Measurements from ENCODE around the gene CFAP97D1. TPM values are rescaled to one million over a fixed set of nuclear protein-coding genes. Genes with fewer than 3 reads are reported as not detected.

Gene CFAP97D1
- total RNA-seq, 2 experiments from 2014 or later = not detected

DNA sequence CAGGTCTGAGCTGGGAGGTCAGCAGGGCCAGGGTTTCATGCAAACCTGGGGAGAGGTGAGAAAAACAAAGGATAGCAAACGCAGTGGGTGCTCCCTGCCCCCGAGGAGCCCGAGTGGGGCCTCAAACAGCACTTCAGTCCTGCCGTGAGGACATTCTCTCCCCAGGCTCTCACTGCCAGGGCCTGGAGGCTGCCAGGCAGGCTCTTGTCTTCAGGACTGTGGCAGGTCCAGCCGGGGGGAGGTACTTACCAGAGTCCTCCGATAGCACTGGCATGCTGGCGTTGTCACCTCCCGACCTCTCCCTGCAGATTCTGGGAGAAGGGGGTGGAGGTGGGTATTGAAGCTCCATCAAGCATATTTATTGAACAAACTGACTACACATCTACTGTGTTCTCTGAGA, 51.4 kb downstream of the CFAP97D1 start:
- POLR2A ChIA-PET = no interaction called here
- no peak for ATAC-seq
- no peaks in the 10 kb centered on the region for H3K9me3 Mint-ChIP-seq (ENCODE audit: insufficient read depth)
- no peak overlapping the region for H3K27ac Mint-ChIP-seq
- CTCF ChIA-PET = interaction anchor here (1.4 kb wide), 1 partner anchor 15 kb away, joined by 4 read pairs; no protein-coding TSS in a partner anchor
- peaks cover 5% of the 10 kb centered on the region for H3K4me1 Mint-ChIP-seq (ENCODE audit: low read depth)
- H3K4me3 Mint-ChIP-seq = no peak overlapping the region
- DNase-seq = no peak
- H3K27me3 Mint-ChIP-seq (ENCODE audit: low read depth) = peaks cover 45% of the 10 kb centered on the region
- H3K36me3 Mint-ChIP-seq (ENCODE audit: low read depth) = no peaks in the 10 kb centered on the region

DNA sequence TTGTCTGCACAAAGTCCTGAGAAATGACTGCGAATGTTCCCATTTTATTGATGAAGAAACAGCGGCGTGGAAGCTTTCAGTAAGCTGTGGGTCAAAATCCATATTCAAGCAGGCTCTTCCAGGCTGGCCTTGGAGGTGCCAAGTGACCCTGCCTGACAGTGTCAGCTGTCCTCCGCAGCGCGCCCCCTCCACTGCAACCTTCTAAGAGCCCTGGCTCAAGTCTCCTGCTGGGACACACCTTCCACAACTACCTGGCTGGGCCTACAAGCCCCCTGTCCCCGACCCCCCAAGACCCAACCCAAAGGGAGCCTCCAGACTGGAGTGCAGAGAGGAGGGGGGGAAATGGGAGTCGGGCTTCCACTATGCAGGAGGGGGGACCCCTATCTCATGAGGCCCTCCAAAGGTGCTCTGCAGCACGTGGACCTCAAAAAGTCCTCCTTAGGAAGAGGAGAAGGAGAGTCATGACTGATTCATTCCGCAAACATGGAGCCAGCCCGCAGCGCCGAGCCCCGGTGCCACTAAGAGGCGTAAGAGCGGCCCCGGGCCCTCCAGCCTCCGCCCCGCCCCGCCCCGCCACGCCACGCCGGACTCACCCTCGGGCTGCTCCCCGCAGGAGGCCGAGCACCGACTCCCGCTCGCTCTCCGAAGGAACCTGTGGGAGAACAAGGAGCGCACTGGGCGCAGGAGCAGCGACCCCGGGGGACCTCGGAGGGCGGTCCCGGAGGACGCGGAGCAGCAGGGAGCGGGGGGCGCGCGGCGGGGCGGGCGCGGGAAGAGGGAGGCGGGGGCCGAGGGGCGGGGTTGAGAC, 52.1 kb downstream of the CFAP97D1 start:
- ChIA-PET CTCF (interaction anchor here (1.4 kb wide), 1 partner anchor 14 kb away, joined by 4 read pairs; no protein-coding TSS in a partner anchor), POLR2A (no interaction called here)
- Mint-ChIP-seq H3K27ac (no peak overlapping the region), H3K4me3 (peak overlapping the region; percentile 50), H3K27me3 (ENCODE audit: low read depth) (peaks cover 45% of the 10 kb centered on the region), H3K9me3 (ENCODE audit: insufficient read depth) (no peaks in the 10 kb centered on the region), H3K4me1 (ENCODE audit: low read depth) (peaks cover 5% of the 10 kb centered on the region), H3K36me3 (ENCODE audit: low read depth) (no peaks in the 10 kb centered on the region)
- ATAC-seq (peak; percentile 23), DNase-seq (no peak)

DNA sequence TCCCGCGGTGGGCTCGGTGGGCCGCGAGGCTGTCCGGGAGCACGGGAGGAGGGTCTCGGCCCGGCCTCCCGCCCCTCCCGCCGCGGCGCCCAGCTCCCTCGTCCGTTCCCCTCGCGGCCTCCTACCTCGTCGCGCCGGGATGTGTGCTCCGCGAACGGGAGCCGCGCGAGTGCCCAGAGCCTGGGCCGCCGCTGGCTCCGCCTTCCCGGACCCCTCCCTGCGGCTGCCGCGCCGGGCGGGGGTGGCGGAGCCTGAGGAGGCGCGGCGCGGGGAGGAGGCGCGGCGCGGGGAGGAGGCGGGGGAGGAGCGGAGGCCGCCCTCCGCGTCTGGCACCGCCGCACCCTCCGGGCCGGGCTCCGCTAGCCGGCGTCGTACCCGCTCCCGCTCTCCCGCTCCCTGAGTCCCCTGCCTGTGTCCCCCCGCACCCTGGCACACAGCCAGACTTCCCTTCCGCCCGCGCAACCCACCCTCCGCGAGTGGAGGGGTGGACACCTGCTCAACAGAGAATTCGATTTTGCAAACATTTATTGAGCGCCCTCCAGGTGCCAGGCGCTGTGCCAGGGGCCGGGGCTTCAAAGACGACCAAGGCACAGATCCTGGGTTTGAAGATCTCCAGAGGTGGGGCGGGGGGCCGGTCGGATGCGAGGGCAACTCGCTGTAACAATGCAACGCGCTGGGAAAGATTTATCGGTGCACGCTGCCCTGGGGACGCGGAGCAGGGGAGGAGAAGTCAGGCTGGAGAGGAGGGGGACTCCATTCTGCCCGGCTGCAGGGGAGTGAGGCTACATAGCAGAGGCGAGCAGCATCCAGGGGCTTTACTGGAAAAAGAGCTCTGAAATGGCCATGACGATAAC, 53.0 kb downstream of the CFAP97D1 start, which contains the start of gene MPP3:
Gene MPP3 (minus strand): TSS at position 171 of the 854 bp plus-strand sequence. CDS start 1,240 bp downstream, outside the sequence.
- H3K27ac Mint-ChIP-seq = no peak within 1 kb of the TSS
- ChIA-PET CTCF (interaction anchor here (1.4 kb wide), 1 partner anchor 13 kb away, joined by 4 read pairs; no protein-coding TSS in a partner anchor), POLR2A (no interaction called here)
- no peaks in the 10 kb centered on the region for H3K36me3 Mint-ChIP-seq (ENCODE audit: low read depth)
- H3K9me3 Mint-ChIP-seq (ENCODE audit: insufficient read depth) = no peaks in the 10 kb centered on the region
- peaks cover 45% of the 10 kb centered on the region for H3K27me3 Mint-ChIP-seq (ENCODE audit: low read depth)
- peak within 1 kb of the TSS; percentile 50 for H3K4me3 Mint-ChIP-seq
- peak; percentile 37 for DNase-seq
- peaks cover 5% of the 10 kb centered on the region for H3K4me1 Mint-ChIP-seq (ENCODE audit: low read depth)
- ATAC-seq = peak; percentile 84

DNA sequence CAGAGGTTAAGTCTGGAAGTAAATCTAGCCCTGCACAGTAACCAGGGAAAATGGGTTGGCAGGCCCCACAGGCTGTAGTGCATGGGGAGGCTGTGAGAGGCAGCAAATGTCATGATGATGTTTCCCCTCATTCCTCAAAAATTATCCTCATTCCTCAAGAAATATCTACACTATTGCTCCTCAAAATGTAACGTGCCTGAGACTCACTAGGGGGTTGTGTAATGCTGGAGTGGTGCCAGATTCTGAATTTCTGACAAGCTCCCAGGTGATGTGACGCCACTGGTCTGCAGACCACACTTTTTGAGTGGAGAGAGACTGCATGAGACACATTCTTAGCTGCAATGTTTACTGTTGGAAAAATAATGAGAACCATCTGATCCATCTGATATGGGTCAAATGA, 53.9 kb downstream of the CFAP97D1 start:
- peaks cover 5% of the 10 kb centered on the region for H3K4me1 Mint-ChIP-seq (ENCODE audit: low read depth)
- H3K9me3 Mint-ChIP-seq (ENCODE audit: insufficient read depth) = no peaks in the 10 kb centered on the region
- ChIA-PET CTCF (interaction anchor here (1.4 kb wide), 1 partner anchor 12 kb away, joined by 4 read pairs; no protein-coding TSS in a partner anchor), POLR2A (no interaction called here)
- ATAC-seq (no peak), DNase-seq (no peak)
- no peaks in the 10 kb centered on the region for H3K36me3 Mint-ChIP-seq (ENCODE audit: low read depth)
- no peak overlapping the region for H3K27ac Mint-ChIP-seq
- H3K27me3 Mint-ChIP-seq (ENCODE audit: low read depth) = peaks cover 45% of the 10 kb centered on the region
- no peak overlapping the region for H3K4me3 Mint-ChIP-seq

Other genes with a start within 250 kb of the CFAP97D1 start
- gene ETV4, start 234.1 kb upstream of the CFAP97D1 start, total RNA-seq = 1 to 10 TPM; 2.7 to 3.9 TPM
- 1 to 10 TPM; 5.4 to 6.9 TPM for gene MEOX1, start 118.5 kb upstream of the CFAP97D1 start, total RNA-seq
- not detected for gene SOST, start 21.6 kb upstream of the CFAP97D1 start, total RNA-seq
- gene DUSP3, start 1.5 kb upstream of the CFAP97D1 start, total RNA-seq = 10 to 100 TPM in 1 of 2 experiments, 1 to 10 TPM in 1; 9.2 to 14.7 TPM
- not detected for gene MPP3, start 52.7 kb downstream of the CFAP97D1 start, total RNA-seq
- gene CD300LG, start 66.7 kb downstream of the CFAP97D1 start, total RNA-seq = not detected
- gene MPP2, start 127.1 kb downstream of the CFAP97D1 start, total RNA-seq = 1 to 10 TPM; 1.2 to 1.8 TPM
- not detected for gene PPY, start 162.0 kb downstream of the CFAP97D1 start, total RNA-seq
- not detected for gene PYY, start 173.5 kb downstream of the CFAP97D1 start, total RNA-seq
- under 1 TPM; 0.68 to 0.78 TPM for gene NAGS, start 224.2 kb downstream of the CFAP97D1 start, total RNA-seq
- 10 to 100 TPM; 24.3 to 26.0 TPM for gene TMEM101, start 234.5 kb downstream of the CFAP97D1 start, total RNA-seq